ENCODE data around the gene CDC42SE1.

The CDC42SE1 gene

DNA sequence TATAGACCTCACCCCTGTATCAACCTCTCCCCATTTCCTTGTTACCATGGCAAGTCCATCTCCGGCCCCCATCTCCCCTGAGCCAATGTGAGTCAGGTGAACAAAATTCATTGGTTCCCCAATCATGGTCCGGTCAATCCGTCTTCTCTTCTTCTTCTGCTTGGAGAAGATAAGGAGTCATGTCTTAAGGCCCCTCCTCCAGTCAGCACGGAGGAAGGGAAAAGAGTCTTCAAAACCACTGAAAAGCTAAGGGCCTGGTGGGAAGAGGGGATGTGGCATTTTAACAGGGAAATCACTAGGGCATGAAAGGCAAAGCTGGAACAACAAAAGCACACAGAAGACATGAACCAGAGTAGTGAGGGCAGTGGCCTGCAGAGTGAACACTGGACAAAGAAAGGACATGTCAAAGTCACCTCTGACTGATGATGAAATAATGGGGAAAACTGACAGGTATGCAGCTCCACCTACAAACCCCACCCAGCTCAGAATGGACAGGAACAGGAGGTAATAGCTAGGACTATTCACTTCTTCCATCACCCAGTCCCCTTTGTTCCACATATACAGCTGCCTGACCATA is 4.4 kb downstream of the CDC42SE1 start:
- Histone ChIP-seq H3K9ac (ENCODE audit: low read depth, low read length, poor library complexity, severe bottlenecking) (peak overlapping the region; percentile 90), H3K36me3 (ENCODE audit: insufficient read depth, low read length) (peaks cover 37% of the 10 kb centered on the region; the same call in 1 of the 2 replicates), H3K4me2 (ENCODE audit: low read depth, low read length, poor library complexity, severe bottlenecking) (peak overlapping the region; percentile 99), H3K4me1 (ENCODE audit: insufficient read depth, low read length, poor library complexity, severe bottlenecking) (peaks cover 32% of the 10 kb centered on the region), H3K9me2 (replicated peaks; ENCODE audit: low read depth, low read length) (no peaks in the 10 kb centered on the region), H3K27me3 (ENCODE audit: insufficient read depth, low read length, poor library complexity, severe bottlenecking) (no peaks in the 10 kb centered on the region), H2AFZ (ENCODE audit: low read length) (no peak overlapping the region), H3K79me2 (ENCODE audit: insufficient read depth, low read length) (peaks cover 59% of the 10 kb centered on the region), H3F3A (ENCODE audit: low read depth) (peaks cover 3% of the 10 kb centered on the region; the same call in 1 of the 2 replicates), H3K9me3 (ENCODE audit: insufficient read depth, low read depth, low read length) (no peaks in the 10 kb centered on the region), H3K4me3 (ENCODE audit: low read length, poor library complexity, severe bottlenecking) (no peak overlapping the region), H4K20me1 (ENCODE audit: insufficient read depth, low read length, poor library complexity, severe bottlenecking) (peaks cover 46% of the 10 kb centered on the region)
- TF ChIP-seq EZH2phosphoT487 (IDR thresholded peaks at IDR 0.05; ENCODE audit: borderline replicate concordance) = no peak
- TF ChIP-seq, protein P1, sequence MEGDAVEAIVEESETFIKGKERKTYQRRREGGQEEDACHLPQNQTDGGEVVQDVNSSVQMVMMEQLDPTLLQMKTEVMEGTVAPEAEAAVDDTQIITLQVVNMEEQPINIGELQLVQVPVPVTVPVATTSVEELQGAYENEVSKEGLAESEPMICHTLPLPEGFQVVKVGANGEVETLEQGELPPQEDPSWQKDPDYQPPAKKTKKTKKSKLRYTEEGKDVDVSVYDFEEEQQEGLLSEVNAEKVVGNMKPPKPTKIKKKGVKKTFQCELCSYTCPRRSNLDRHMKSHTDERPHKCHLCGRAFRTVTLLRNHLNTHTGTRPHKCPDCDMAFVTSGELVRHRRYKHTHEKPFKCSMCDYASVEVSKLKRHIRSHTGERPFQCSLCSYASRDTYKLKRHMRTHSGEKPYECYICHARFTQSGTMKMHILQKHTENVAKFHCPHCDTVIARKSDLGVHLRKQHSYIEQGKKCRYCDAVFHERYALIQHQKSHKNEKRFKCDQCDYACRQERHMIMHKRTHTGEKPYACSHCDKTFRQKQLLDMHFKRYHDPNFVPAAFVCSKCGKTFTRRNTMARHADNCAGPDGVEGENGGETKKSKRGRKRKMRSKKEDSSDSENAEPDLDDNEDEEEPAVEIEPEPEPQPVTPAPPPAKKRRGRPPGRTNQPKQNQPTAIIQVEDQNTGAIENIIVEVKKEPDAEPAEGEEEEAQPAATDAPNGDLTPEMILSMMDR (conservative IDR thresholded peaks at IDR 0.05; ENCODE audit: low read length) = no peak

DNA sequence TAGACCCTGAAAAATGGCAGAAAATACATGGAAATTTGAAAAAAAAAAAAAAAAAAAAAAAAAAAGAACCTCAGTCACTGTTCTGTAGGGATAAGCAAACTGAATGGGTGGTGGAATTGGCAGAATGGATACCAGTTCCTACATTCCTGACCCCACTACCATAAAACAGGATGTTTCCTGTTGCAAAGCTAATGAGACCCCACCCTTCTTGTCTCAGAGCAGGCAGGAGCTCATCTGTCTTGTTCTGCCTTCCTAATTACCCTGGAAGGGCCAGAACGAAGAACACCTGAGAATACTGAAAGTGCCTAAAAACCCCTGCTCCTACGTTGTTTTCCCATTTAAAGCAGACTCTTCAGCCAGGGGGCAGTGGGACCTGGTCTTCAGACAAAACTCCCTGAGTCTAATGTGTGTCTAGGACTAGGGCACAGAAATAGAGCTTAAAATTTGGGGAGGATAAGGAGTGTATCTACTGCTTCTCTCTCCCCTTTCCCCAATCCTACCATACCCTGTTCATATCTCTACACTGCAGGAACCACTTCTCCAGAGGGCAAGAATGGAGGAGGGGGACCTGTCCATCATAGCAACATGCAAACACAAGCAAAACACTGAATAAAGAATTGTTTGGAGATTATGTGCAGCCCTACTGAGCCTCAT is 7.9 kb downstream of the CDC42SE1 start:
- peaks cover 26% of the 10 kb centered on the region for H3K4me1 ChIP-seq (ENCODE audit: insufficient read depth, low read length, poor library complexity, severe bottlenecking)

GRCh38 chr1:151050051-151050688 is 9.3 kb downstream of the CDC42SE1 start:
- Histone ChIP-seq H4K20me1 (ENCODE audit: insufficient read depth, low read length, poor library complexity, severe bottlenecking) (peaks cover 8% of the 10 kb centered on the region), H3K9ac (ENCODE audit: low read depth, low read length, poor library complexity, severe bottlenecking) (no peak overlapping the region), H3K4me1 (ENCODE audit: insufficient read depth, low read length, poor library complexity, severe bottlenecking) (peaks cover 13% of the 10 kb centered on the region), H3K9me2 (replicated peaks; ENCODE audit: low read depth, low read length) (no peaks in the 10 kb centered on the region), H2AFZ (ENCODE audit: low read length) (no peak overlapping the region), H3F3A (ENCODE audit: low read depth) (peaks cover 3% of the 10 kb centered on the region; the same call in 1 of the 2 replicates), H3K4me3 (ENCODE audit: low read length, poor library complexity, severe bottlenecking) (no peak overlapping the region), H3K79me2 (ENCODE audit: insufficient read depth, low read length) (peaks cover 15% of the 10 kb centered on the region; the same call in 1 of the 2 replicates), H3K4me2 (ENCODE audit: low read depth, low read length, poor library complexity, severe bottlenecking) (no peak overlapping the region), H3K27me3 (ENCODE audit: insufficient read depth, low read length, poor library complexity, severe bottlenecking) (no peaks in the 10 kb centered on the region), H3K9me3 (ENCODE audit: insufficient read depth, low read depth, low read length) (no peaks in the 10 kb centered on the region), H3K36me3 (ENCODE audit: insufficient read depth, low read length) (peaks cover 31% of the 10 kb centered on the region; the same call in 1 of the 2 replicates)
- TF ChIP-seq, protein P1 (conservative IDR thresholded peaks at IDR 0.05; ENCODE audit: low read length) = no peak
- no peak for TF ChIP-seq EZH2phosphoT487 (IDR thresholded peaks at IDR 0.05; ENCODE audit: borderline replicate concordance)

More for the DNA sequence above, 7.9 kb downstream of the CDC42SE1 start:
- H3K9me3 ChIP-seq (ENCODE audit: insufficient read depth, low read depth, low read length) = no peaks in the 10 kb centered on the region
- no peaks in the 10 kb centered on the region for H3K27me3 ChIP-seq (ENCODE audit: insufficient read depth, low read length, poor library complexity, severe bottlenecking)
- TF ChIP-seq, protein P1 (conservative IDR thresholded peaks at IDR 0.05; ENCODE audit: low read length) = no peak
- no peak for TF ChIP-seq EZH2phosphoT487 (IDR thresholded peaks at IDR 0.05; ENCODE audit: borderline replicate concordance)
- H3F3A ChIP-seq (ENCODE audit: low read depth) = peaks cover 3% of the 10 kb centered on the region; the same call in 1 of the 2 replicates
- H3K4me2 ChIP-seq (ENCODE audit: low read depth, low read length, poor library complexity, severe bottlenecking) = no peak overlapping the region
- no peaks in the 10 kb centered on the region for H3K9me2 ChIP-seq (replicated peaks; ENCODE audit: low read depth, low read length)
- H3K4me3 ChIP-seq (ENCODE audit: low read length, poor library complexity, severe bottlenecking) = no peak overlapping the region
- H3K36me3 ChIP-seq (ENCODE audit: insufficient read depth, low read length) = peaks cover 37% of the 10 kb centered on the region; the same call in 1 of the 2 replicates
- peaks cover 21% of the 10 kb centered on the region for H4K20me1 ChIP-seq (ENCODE audit: insufficient read depth, low read length, poor library complexity, severe bottlenecking)
- H2AFZ ChIP-seq (ENCODE audit: low read length) = no peak overlapping the region
- H3K9ac ChIP-seq (ENCODE audit: low read depth, low read length, poor library complexity, severe bottlenecking) = no peak overlapping the region
- peaks cover 28% of the 10 kb centered on the region for H3K79me2 ChIP-seq (ENCODE audit: insufficient read depth, low read length)
